GM18502 (cell line): Measurements from ENCODE around the gene CMTM7.
"Not testable (repeated sequence)": the region's sequence is repeated elsewhere in the genome, so short reads cannot be mapped to it uniquely, and the experiment has no call there.

Experiments
- ATAC-seq: cut with Tn5 transposase; IDR thresholded peaks from one replicate; pipeline ENCODE4 v1.9.1; 2021; ENCODE audit warnings: mild to moderate bottlenecking; ENCODE audit not compliant: unreplicated experiment, poor library complexity

The CMTM7 gene

GRCh38 chr3:32379831-32380500 lies 11.7 kb upstream of the CMTM7 start:
- ATAC-seq = no peak

GRCh38 chr3:32381922-32382321 lies 9.7 kb upstream of the CMTM7 start:
- no peak for ATAC-seq

- ATAC-seq = no peak
Measured at GRCh38 chr3:32383136-32383711, 8.4 kb upstream of the CMTM7 start.

GRCh38 chr3:32384938-32385337 lies 6.7 kb upstream of the CMTM7 start:
- no peak for ATAC-seq

GRCh38 chr3:32387512-32387911 lies 4.1 kb upstream of the CMTM7 start:
- no peak for ATAC-seq

GRCh38 chr3:32389577-32389976 lies 2.1 kb upstream of the CMTM7 start:
- ATAC-seq = not testable (repeated sequence)

- no peak for ATAC-seq
Measured at GRCh38 chr3:32392536-32393302, 1.1 kb downstream of the CMTM7 start.

GRCh38 chr3:32395496-32395895 lies 3.8 kb downstream of the CMTM7 start:
- no peak for ATAC-seq

- ATAC-seq = no peak
Measured at GRCh38 chr3:32397941-32398340, 6.3 kb downstream of the CMTM7 start.

GRCh38 chr3:32398531-32398930 lies 6.9 kb downstream of the CMTM7 start:
- ATAC-seq = no peak

GRCh38 chr3:32399030-32399620 lies 7.5 kb downstream of the CMTM7 start:
- ATAC-seq = no peak

GRCh38 chr3:32401126-32401525 lies 9.5 kb downstream of the CMTM7 start:
- ATAC-seq = peak; percentile 10

- peak; percentile 75 for ATAC-seq
Measured at GRCh38 chr3:32401556-32402081, 10.0 kb downstream of the CMTM7 start.

- no peak for ATAC-seq
Measured at GRCh38 chr3:32403663-32404062, 12.0 kb downstream of the CMTM7 start.

- no peak for ATAC-seq
Measured at GRCh38 chr3:32404714-32405113, 13.1 kb downstream of the CMTM7 start.

GRCh38 chr3:32405155-32405554 lies 13.5 kb downstream of the CMTM7 start:
- no peak for ATAC-seq

- no peak for ATAC-seq
Measured at GRCh38 chr3:32405711-32406323, 14.2 kb downstream of the CMTM7 start.

- no peak for ATAC-seq
Measured at GRCh38 chr3:32406486-32407408, 15.1 kb downstream of the CMTM7 start.
